Measurements from ENCODE around the gene XPR1. TPM values are rescaled to one million over a fixed set of nuclear protein-coding genes. Genes with fewer than 3 reads are reported as not detected.

Gene XPR1
- total RNA-seq, 1 experiment from 2014 or later, result 36.1 TPM

DNA sequence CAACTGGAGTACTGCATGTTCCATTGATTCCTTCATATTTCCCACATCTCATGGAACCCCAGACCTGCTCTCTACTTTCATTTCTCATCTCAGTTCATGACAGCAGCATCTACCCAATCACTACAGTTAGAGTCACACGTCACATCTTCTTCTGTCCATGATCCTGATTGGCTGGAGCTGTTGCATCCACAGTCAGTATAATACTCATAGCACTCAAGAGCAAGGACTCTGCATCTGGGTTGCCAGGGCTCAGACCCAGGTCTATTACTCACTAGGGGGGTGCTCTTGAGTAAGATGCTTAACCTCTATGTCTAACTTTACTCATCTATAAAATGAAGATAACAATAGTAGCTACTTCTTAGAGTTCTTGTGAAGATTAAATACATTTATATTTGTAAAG, 4.4 kb upstream of the XPR1 start:
- Histone ChIP-seq H3K27me3 (ENCODE audit: control insufficient read depth, insufficient read depth, low read length) (peaks cover 2% of the 10 kb centered on the region; the same call in 1 of the 2 replicates), H3K27ac (ENCODE audit: low read length) (no peak overlapping the region), H3K9me3 (ENCODE audit: control insufficient read depth, insufficient read depth, low read depth, low read length) (no peaks in the 10 kb centered on the region), H3K4me3 (ENCODE audit: low read depth in 2 of 2, low read length in 2 of 2) (no peak overlapping the region), H3K4me1 (ENCODE audit: control insufficient read depth, insufficient read depth, low read length) (peaks cover 4% of the 10 kb centered on the region; the same call in 1 of the 2 replicates), H3K36me3 (ENCODE audit: control insufficient read depth, insufficient read depth, low read length) (no peaks in the 10 kb centered on the region; the same call in 1 of the 2 replicates)
- no TSS peak for BruUV-seq (replicated peaks)
- ATAC-seq (no peak), DNase-seq (ENCODE audit: low read depth, low spot score) (no peak)
- ChIA-PET POLR2A (no interaction called here), CTCF (no interaction called here)
- in situ Hi-C loops (cut with HindIII; ENCODE audit: low pct_unique_long_range_greater_than_20kb, low sequenced_read_pairs), result no loop called here
- intact Hi-C loops (cut with micrococcal nuclease; ENCODE audit: unreplicated experiment), result no loop called here
- no peak for TF ChIP-seq SIN3A (IDR thresholded peaks at IDR 0.05; ENCODE audit: borderline replicate concordance, insufficient read depth, low read depth, low read length)
- TF ChIP-seq TCF7L2 (IDR thresholded peaks at IDR 0.05; ENCODE audit: low read depth, low read length), result no peak
- TF ChIP-seq, protein P1, sequence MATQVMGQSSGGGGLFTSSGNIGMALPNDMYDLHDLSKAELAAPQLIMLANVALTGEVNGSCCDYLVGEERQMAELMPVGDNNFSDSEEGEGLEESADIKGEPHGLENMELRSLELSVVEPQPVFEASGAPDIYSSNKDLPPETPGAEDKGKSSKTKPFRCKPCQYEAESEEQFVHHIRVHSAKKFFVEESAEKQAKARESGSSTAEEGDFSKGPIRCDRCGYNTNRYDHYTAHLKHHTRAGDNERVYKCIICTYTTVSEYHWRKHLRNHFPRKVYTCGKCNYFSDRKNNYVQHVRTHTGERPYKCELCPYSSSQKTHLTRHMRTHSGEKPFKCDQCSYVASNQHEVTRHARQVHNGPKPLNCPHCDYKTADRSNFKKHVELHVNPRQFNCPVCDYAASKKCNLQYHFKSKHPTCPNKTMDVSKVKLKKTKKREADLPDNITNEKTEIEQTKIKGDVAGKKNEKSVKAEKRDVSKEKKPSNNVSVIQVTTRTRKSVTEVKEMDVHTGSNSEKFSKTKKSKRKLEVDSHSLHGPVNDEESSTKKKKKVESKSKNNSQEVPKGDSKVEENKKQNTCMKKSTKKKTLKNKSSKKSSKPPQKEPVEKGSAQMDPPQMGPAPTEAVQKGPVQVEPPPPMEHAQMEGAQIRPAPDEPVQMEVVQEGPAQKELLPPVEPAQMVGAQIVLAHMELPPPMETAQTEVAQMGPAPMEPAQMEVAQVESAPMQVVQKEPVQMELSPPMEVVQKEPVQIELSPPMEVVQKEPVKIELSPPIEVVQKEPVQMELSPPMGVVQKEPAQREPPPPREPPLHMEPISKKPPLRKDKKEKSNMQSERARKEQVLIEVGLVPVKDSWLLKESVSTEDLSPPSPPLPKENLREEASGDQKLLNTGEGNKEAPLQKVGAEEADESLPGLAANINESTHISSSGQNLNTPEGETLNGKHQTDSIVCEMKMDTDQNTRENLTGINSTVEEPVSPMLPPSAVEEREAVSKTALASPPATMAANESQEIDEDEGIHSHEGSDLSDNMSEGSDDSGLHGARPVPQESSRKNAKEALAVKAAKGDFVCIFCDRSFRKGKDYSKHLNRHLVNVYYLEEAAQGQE (IDR thresholded peaks at IDR 0.05; ENCODE audit: insufficient read depth in 1 of 2, low read depth in 2 of 2, low read length in 1 of 2), result no peak
- TF ChIP-seq, protein P2, sequence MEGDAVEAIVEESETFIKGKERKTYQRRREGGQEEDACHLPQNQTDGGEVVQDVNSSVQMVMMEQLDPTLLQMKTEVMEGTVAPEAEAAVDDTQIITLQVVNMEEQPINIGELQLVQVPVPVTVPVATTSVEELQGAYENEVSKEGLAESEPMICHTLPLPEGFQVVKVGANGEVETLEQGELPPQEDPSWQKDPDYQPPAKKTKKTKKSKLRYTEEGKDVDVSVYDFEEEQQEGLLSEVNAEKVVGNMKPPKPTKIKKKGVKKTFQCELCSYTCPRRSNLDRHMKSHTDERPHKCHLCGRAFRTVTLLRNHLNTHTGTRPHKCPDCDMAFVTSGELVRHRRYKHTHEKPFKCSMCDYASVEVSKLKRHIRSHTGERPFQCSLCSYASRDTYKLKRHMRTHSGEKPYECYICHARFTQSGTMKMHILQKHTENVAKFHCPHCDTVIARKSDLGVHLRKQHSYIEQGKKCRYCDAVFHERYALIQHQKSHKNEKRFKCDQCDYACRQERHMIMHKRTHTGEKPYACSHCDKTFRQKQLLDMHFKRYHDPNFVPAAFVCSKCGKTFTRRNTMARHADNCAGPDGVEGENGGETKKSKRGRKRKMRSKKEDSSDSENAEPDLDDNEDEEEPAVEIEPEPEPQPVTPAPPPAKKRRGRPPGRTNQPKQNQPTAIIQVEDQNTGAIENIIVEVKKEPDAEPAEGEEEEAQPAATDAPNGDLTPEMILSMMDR (IDR thresholded peaks at IDR 0.05), result no peak
- TF ChIP-seq POLR2AphosphoS5 (IDR thresholded peaks at IDR 0.05; ENCODE audit: low read depth, low read length), result no peak

DNA sequence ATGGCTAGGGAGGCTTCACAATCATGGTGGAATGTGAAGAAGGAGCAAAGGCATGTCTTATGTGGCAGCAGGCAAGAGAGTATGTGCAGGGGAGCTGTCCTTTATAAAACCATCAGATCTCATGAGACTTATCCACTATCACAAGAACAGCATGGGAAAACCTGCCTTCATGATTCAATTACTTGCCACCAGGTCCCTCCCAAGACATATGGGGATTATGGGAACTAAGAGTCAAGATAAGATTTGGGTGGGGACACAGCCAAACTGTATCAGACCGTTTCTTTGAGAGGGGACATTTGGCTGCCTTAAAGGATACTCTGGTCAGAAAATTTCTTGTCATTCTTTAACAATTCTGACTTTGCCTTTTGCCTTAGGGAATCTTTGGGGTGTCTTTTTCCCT, 3.2 kb upstream of the XPR1 start:
- H3K36me3 ChIP-seq (ENCODE audit: control insufficient read depth, insufficient read depth, low read length), result no peaks in the 10 kb centered on the region; the same call in 1 of the 2 replicates
- no peaks in the 10 kb centered on the region for H3K9me3 ChIP-seq (ENCODE audit: control insufficient read depth, insufficient read depth, low read depth, low read length)
- TF ChIP-seq POLR2AphosphoS5 (IDR thresholded peaks at IDR 0.05; ENCODE audit: low read depth, low read length), result no peak
- TF ChIP-seq, protein P2 (IDR thresholded peaks at IDR 0.05), result no peak
- no peak for TF ChIP-seq TCF7L2 (IDR thresholded peaks at IDR 0.05; ENCODE audit: low read depth, low read length)
- TF ChIP-seq, protein P1 (IDR thresholded peaks at IDR 0.05; ENCODE audit: insufficient read depth in 1 of 2, low read depth in 2 of 2, low read length in 1 of 2), result no peak
- no peak for TF ChIP-seq SIN3A (IDR thresholded peaks at IDR 0.05; ENCODE audit: borderline replicate concordance, insufficient read depth, low read depth, low read length)
- DNase-seq (ENCODE audit: low read depth, low spot score) (no peak), ATAC-seq (no peak)
- H3K4me1 ChIP-seq (ENCODE audit: control insufficient read depth, insufficient read depth, low read length), result peaks cover 9% of the 10 kb centered on the region
- intact Hi-C loops (cut with micrococcal nuclease; ENCODE audit: unreplicated experiment), result no loop called here
- in situ Hi-C loops (cut with HindIII; ENCODE audit: low pct_unique_long_range_greater_than_20kb, low sequenced_read_pairs), result no loop called here
- POLR2A ChIA-PET, result no interaction called here
- peaks cover 2% of the 10 kb centered on the region; the same call in 1 of the 2 replicates for H3K27me3 ChIP-seq (ENCODE audit: control insufficient read depth, insufficient read depth, low read length)
- H3K4me3 ChIP-seq (ENCODE audit: low read depth in 2 of 2, low read length in 2 of 2), result no peak overlapping the region
- BruUV-seq (replicated peaks), result no TSS peak
- CTCF ChIA-PET, result interaction anchor here (0.7 kb wide), 1 partner anchor 227 kb away, joined by 6 read pairs; no protein-coding TSS in a partner anchor
- H3K27ac ChIP-seq (ENCODE audit: low read length), result no peak overlapping the region
